NCI-H2029 (cell line): ENCODE measurements around the gene TBC1D5.
"Not testable (repeated sequence)": the region's sequence is repeated elsewhere in the genome, so short reads cannot be mapped to it uniquely, and the experiment has no call there.

ENCODE experiments used
- DNase-seq: peaks from one replicate; lab custom pipeline; 2025; lab: John Stamatoyannopoulos, UW

Gene TBC1D5

GRCh38 chr3:17352620-17353019, 389.8 kb downstream of the TBC1D5 start:
- no peak for DNase-seq

GRCh38 chr3:17351193-17351592, 391.2 kb downstream of the TBC1D5 start:
- not testable (repeated sequence) for DNase-seq

- no peak for DNase-seq
Measured at GRCh38 chr3:17349093-17349492, 393.3 kb downstream of the TBC1D5 start.

- no peak for DNase-seq
Measured at GRCh38 chr3:17342119-17342518, 400.3 kb downstream of the TBC1D5 start.

DNA sequence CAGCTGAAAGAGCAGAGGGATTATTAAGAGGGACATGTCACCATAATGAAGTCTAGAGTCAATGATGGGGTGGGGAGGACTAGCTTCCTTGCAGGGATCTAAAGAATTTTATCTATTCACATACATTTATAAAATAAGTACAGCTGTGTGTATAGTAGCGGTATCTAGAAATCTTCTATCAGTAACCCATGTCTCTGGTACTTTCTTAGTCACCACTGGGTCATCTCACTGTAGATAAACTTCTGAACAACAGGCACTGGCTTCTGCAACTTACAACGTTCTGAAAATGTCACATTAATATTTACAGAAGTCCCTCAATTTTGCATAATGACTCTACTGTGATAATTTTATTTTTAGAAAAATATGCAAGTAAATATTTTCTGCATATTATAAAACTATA, 401.7 kb downstream of the TBC1D5 start:
- no peak for DNase-seq

DNA sequence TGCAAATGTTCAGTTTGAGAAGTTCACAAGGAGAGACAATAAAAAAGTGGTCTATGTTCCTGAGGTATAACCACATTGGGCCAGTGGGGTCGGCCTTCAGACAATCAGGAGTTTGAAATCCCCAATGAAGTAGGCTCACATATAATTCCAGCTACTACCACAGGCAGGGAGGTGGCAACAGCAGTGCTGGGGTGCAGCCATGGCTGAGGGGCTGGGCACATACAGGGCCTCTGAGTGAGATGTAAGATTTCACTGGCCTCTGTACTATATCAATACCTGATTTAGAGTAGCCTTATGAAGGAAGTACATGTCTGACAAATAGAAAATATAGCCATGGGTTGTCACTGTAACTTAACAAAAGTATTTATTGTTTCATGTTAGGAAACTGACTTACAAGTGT, 402.2 kb downstream of the TBC1D5 start:
- no peak for DNase-seq

DNA sequence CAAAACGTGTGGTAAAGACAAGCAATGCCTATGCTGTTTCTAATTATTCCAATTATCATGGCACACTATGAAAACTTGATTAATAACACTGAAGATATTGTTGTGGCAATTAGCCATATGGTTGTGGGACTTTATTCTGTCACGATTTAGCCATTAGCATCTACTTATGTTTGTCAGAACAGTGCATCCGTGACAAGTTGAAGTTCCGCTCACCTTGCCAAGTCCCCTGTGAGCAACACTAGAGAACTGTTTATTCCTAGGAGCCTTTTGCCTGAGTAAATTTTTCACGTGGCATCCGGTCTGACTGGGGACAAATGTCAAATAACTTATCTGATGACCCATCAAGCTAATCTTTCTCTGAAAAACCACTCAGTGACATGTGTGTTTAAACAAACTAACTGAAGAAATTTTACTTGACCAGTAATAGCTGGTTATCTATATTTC, 403.3 kb downstream of the TBC1D5 start:
- no peak for DNase-seq

DNA sequence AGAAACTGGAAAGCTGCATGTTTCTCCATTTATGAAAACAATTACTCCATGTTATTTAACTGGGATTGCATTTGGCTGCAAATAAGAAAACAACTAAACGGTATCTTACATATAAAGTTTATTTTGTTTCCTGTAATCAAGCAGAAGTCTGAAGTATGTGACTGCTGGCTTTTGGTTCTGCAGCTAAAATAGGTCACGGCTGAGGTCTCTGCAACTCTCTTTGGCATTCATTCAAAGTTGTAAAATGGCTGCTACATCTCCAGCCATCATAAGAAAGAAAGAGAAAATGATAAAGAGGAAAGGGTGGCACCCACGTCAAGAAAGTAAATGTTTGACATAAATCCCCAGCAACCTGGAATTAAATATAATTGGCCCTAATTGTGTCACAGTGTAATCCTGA, 406.1 kb downstream of the TBC1D5 start:
- DNase-seq = no peak

DNA sequence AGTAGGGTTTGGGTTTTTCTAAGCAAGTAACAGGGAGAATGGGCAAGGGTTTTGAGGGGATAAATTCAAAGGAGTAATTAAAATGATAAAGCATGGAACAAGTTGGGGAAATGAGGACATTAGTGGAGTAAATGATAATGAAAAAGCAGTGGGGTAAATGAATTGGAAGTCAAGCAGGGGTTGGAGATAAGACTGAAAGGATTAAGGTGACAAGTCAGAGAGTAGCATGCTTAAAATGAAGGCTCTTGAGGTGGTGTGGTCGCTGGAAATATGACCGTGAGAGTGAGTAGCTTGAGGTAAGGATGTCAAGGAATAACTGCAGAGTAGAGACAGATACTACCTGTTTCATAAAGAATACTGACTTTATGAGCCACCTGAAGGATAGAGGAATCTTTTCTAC, 408.5 kb downstream of the TBC1D5 start:
- no peak for DNase-seq

DNA sequence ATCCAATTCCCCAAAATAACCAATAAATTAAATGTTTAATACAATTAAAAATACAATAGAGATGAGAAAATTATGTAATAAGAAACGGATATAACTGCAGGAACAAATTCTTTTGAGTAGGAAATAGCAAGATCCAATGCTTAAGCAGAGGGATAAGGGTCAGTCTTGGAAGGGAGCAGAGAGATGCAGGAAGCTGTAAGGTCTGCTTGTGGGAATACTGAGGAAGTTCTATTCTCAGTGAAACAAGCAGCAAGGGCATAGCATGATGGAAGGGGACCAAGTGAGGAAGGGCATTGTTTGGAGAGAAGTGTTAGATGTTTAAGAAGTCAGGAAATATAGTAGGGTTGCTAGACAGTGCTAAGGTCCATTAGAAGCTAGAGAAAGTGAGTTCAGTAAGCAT, 409.0 kb downstream of the TBC1D5 start:
- DNase-seq = no peak

DNA sequence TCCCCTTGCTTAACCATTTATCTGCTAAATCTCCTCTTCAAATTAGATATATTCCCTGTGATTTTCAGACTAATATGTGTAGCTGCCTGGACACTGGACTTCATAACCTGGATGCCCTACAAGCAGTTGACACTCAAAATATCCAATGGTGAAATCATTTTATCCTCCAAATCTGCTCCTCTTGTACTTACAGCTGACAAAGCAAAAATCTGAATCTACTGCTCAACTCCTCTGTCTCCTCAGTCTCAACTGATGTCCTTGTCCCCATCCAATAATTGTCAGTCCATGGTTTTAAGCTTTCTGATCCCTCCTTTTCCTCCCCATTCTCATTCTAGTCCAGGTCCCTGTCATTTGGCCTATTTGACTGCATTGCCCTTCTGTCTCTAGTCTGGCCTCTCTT, 411.8 kb downstream of the TBC1D5 start:
- no peak for DNase-seq

- no peak for DNase-seq
Measured at GRCh38 chr3:17329927-17330326, 412.5 kb downstream of the TBC1D5 start.

GRCh38 chr3:17322106-17322793, 420.2 kb downstream of the TBC1D5 start:
- DNase-seq = no peak

DNA sequence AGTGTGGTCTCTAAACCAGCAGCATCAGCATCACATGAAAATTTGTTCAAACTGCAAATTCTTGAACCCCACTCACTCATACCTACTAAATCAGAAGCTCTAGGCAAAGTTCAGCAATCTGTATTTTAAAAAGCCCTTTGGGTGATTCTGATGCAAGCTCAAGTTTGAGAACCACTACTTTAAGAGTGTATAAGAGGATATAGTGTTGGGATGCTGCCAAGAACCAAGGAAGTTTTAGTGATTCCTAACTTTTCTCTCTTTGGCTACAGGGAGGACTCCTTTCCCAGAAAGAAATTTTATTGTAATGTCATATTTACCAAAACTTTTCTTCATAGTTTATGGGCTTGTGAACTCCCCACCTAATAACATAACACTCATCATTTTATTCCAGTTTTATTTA, 422.2 kb downstream of the TBC1D5 start:
- no peak for DNase-seq

- no peak for DNase-seq
Measured at GRCh38 chr3:17315897-17316296, 426.5 kb downstream of the TBC1D5 start.

- no peak for DNase-seq
Measured at GRCh38 chr3:17314171-17314570, 428.3 kb downstream of the TBC1D5 start.

DNA sequence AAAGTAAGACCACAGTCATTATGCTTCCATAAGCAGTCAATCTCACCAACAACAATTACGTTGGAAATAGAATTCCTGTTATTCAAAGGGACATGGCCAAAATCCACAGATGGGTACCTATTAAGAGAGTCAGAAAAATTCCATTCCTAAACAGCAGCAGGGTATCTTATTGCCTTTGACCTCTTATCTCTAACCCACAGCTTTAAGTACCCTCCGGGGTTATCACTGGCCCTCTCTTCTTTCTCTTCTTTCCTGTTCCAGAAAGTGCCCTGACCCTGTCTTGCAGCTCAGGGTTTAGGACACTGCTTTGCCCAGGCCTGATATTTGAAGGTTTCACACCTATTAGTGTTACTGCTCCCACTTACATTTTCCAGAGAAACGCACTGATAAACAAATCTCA, 428.7 kb downstream of the TBC1D5 start:
- no peak for DNase-seq

- no peak for DNase-seq
Measured at GRCh38 chr3:17310983-17311382, 431.4 kb downstream of the TBC1D5 start.

- no peak for DNase-seq
Measured at GRCh38 chr3:17307887-17308286, 434.5 kb downstream of the TBC1D5 start.

- no peak for DNase-seq
Measured at GRCh38 chr3:17307482-17307881, 434.9 kb downstream of the TBC1D5 start.

DNA sequence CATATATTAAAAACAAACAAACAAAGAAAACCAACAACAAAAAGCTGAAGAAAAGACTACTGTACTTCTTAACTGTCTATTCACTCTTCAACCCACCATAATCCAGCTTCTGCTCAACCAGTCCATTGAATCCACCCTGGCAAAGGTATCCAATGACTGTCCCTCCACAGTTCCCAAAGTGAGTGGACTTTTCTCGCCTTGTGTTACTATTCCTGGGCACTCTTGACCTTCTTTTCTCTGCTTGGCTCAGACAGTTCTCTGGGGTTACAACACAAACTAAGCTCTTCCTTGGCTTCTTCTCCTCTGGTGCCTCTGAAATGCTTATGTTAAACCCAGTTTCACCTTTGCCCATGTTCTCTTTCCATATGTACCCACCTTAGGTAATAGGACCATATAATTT, 437.5 kb downstream of the TBC1D5 start:
- no peak for DNase-seq

GRCh38 chr3:17302774-17303173, 439.7 kb downstream of the TBC1D5 start:
- DNase-seq = no peak

- no peak for DNase-seq
Measured at GRCh38 chr3:17302170-17302569, 440.3 kb downstream of the TBC1D5 start.

- no peak for DNase-seq
Measured at GRCh38 chr3:17301271-17301670, 441.2 kb downstream of the TBC1D5 start.
